Stimulated activated CD4-positive, alpha-beta T cell treated with anti-CD3 and anti-CD28 coated beads, Interleukin-12 subunit alpha, Interleukin-12 subunit beta, amount 100 ng/mL, for 48 hours (primary cell): ENCODE results near the gene CREBRF.
"Not testable (repeated sequence)": the region's sequence is repeated elsewhere in the genome, so short reads cannot be mapped to it uniquely, and the experiment has no call there.

ENCODE experiments used
- DNase-seq, 3 donors: peaks; one replicate each; pipeline ENCODE4 v3.0.0-alpha.2; 2020; ENCODE audit warnings: low read depth in 2 of 3, low spot score in 1 of 3

CREBRF gene

DNA sequence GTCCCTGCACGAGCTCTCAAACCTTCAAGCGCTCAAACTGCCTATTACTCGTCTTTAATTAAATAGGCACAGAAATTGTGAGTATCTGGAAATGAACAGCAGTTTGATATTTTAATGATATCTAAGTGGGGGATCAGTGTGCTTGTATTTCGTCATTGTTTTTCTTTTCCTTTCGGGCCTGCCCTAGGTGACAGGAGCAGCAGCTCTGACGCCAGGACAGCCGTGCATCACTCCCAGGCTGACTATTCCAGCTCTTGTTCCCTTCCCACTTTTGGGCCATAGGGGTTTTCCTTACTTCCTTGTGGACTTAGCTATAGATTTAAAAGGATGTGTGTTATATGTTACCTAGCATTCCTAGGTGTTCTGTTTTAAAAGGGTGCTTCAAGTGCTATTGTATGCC lies 97.7 kb downstream of the CREBRF start:
- DNase-seq = no peak

DNA sequence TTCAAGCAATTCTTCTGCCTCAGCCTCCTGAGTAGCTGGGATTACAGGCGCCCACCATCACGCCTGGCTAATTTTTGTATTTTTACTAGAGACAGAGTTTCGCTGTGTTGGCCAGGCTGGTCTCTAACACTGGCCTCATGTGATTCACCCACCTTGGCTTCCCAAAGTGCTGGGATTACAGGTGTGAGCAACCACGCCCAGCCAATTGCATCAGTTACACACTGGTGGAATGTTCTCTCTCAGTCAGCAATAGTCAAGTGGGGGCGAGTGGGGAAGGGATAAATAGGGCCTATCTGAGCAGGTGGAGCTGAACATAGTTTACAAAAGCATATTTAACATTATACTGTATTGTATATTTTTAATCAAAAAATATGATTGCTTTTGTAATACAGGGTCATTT lies 98.5 kb downstream of the CREBRF start:
- not testable (repeated sequence) for DNase-seq

DNA sequence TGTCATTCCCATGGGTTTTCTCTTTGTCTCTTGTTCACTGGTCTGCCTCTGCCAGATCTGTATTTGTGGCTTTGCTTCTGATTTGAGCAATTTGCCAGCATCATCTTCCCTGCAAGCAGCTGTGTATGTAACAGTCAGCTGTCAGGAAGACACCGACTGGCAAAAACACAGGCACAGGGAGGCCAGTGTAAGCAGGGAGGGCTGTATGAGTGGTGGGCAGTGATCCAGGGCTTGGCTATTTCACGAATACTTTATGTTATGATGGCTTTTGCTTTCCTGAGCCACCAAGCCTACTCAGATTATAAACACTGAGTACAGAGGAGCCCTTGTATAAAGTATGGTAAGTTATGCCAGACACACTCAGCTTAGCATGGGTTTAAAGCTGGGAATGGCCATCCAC lies 99.8 kb downstream of the CREBRF start:
- DNase-seq = no peak

DNA sequence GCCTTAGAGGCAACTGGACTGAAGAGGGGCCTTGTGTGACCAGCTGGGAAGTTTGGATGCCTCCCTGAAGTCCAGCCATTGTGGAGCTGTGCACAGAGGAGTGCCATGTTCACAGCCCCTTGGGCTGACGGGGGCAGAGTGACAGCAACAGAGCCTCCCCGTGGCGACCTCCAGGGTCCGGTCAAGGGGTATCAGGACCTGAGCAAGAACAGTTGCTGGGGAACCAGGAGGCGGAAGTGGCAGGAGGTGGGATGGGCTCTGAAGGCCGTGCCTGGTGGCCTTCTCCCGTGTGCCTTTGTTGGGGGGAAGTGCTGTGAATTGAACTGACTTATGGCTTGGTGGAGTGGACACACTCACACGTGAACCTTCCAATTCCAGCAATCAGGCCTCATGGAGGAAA lies 102.2 kb downstream of the CREBRF start:
- no peak for DNase-seq

DNA sequence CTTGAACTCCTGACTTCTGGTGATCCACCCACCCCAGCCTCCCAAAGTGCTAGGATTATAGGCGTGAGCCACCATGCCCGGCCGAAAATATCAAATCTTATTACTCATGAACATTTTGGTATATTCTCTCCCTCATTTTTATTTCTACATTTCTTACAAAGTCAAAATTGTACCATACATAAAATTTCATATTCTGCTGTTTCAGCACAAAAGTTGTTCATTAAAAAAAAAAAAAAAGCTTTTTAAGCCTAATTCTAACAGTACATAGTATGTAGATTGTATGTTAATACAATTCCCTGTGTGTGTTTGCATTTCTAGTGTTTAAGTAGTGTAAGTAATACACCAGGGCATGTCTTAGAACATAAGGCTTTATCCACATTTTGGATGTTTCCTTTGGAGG lies 103.1 kb downstream of the CREBRF start:
- no peak for DNase-seq

DNA sequence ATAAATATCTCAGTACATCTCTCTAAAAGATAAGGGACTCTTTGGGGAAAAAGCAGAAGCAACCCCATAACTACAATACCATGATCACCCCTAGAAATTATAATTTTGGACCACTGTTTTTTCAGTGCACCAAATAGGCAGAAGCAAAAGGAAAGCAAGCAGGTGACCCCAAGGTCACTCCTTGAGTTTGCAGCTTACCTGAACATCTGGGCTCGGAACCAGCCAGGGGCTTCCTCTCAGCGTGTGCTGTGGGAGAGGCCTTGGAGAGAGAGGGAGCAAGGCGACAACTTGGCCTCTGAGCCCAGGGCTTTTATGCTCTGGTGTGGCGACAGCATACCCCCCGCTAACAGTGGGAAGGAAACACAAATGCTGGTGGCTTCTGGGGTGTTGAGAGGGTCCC lies 105.0 kb downstream of the CREBRF start:
- DNase-seq = no peak

DNA sequence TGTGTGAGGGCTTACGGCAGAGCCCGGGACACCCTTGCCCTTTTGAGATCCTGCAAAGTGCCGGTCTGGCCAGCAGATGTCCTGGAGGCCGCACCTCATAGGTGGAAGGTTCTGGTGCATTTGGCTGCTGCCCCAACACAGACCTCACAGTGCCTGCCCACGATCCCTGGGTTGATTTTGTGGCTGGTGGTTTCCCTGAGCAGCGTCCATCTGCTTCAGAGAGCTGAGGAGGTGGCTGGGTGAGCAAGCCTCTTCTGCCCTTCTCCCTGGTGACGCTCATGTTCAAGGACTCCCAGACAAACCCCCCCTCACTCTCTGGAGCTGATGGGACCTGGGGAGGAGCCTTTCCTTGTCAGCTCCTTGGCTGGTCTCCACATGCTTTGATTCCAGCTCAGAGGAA lies 107.1 kb downstream of the CREBRF start:
- DNase-seq = no peak

DNA sequence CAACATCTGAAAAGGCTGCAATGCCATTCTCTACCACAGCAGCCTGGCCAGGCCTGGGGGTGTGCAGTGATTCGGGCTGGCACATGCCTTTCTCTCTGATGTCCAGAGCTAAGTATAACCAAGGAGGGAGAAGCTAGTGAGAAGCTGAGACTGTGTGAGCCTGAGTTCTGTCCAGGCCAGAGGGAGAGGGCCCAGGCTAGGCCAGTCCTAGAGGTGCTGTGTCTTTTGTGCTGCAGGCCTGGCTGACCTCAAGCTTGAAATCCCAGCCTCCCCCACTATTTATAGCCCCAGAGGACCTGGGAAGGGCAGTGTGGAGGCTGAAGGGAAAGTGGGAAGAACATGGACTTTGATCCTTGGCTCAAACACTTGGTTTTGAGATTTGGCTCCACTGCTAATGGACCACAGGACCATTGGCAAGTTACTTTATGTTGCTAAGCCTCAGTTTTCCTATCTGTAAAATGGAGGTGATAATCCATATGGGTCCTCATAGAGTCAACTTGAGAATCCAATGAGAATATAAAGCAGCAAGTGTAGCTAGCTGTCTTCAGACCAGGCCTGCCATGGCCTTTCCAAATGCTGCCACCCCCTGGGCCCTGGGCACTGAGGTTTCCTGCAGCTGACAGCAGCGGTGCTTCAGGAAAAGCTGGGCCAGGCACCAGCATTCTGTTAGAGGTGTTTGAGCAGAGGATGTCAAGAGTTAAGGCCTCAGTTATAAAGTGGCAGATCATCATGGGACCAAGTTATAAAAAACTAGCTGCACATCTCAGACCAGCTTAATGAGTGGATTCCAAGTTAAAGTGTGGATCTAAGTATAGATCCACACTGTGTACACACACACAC lies 109.2 kb downstream of the CREBRF start:
- no peak for DNase-seq

DNA sequence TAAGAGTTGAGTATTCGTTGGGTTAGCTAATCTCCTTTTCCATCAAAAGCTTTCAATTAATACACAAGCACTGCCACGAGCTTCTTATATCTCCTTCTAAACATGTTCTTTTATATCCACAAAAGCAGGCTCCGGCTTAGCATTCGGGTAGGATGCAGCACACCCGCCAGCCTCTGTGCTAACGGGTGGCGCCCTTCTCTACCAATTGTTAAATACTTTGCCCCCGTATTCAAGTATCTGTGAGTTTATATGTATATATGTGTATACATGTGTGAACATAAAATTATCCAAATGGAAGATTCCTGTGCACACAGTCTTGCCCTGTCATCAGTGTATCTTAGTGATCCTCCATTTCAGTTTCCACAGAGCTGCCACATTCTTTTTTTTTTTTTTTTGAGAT lies 116.0 kb downstream of the CREBRF start:
- no peak for DNase-seq

DNA sequence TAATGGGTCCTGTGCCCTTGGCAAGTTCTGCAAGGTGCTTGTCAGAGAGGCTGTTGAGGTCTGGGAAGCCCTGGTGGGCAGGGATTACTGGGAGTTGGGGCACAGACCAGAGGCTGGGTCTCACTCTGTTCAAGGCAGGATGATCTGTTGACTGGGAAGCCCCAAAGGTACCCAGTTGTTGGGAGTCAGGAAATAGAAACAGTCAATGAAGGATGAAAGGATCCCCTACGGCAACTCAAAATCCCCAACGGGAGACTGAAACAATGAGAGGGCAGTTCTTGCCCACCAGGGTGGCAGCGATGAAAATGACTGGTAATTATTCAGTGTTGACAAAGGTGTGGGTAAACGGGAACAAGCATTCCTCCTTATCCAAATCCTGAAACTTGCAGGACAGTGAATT lies 119.4 kb downstream of the CREBRF start:
- no peak for DNase-seq

DNA sequence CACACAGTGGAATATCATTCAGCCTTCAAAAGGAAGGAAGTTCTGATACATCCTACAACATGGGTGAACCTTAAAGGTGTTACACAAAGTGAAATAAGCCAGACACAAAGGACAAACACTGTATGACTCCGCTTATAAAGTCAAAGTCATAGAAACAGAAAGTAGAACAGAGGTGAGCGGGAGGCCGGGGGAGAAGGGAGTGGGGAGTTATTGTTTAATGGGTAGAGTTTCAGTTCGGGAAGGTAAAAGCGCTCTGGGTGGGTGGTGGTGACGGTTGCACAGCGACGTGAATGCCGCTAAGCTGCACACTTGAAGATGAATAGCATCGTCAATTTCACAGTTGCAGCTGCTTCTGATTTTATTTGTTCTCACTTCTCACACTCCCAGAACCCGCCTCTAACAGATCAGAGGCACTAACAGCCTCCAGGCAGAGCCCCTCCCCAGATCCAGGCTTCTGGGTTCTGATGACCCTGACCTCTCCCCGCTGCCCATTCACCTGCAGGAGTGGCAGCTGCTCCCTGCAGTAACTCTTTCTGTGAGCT lies 122.3 kb downstream of the CREBRF start:
- DNase-seq = peak in 1 of 3 donors; percentile 9

DNA sequence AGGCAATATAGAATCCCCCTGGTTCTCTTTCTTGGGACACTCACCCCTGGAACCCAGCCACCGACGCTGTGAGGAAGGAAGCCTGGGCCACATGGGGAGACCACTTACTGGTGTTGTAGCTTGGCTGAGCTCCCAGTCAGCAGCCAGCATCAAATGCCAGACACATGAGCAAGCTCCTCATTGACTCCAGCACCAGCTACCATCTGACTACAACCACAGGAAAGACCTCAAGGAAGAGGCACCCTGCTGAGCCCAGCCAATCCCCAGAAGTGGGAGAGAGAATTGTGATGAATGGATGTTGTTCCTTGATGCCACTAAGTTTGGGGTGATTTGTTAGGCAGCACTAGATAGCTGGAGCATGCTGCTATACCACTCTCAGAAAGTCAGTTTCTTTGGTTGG lies 124.2 kb downstream of the CREBRF start:
- no peak for DNase-seq

DNA sequence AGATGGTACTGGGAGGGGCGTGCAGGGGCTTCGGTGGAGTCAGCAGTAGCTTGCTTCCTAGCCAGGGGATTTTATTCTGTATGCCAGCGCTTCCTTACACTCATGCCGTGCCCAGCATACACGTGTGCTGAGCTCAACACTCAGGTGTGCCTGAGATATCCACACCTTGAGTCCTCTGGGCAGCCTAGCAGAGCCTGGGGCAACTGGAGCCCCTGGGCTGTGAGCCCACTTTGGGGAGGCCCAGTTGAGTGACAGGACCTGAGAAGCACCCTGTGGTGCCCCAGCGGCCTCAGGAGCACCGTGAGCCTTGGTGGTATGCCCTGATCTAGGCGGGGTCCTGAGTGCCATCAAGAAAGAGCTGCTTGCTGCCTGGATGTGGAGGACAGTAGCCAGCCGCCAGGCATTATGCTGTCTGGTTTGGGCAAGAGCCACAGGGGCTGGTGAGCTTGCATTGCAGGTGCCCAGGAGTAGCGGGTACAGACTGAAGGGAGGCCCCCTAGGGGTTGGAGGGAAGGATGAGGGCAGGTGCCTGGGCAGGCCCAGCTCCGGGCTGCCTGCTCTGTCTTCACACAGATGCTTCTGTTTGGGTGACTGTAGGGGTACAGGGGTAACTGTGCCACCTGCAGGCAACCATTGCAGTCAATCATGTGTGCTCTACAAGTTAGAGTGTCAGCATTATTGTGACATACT lies 131.0 kb downstream of the CREBRF start:
- DNase-seq = no peak

DNA sequence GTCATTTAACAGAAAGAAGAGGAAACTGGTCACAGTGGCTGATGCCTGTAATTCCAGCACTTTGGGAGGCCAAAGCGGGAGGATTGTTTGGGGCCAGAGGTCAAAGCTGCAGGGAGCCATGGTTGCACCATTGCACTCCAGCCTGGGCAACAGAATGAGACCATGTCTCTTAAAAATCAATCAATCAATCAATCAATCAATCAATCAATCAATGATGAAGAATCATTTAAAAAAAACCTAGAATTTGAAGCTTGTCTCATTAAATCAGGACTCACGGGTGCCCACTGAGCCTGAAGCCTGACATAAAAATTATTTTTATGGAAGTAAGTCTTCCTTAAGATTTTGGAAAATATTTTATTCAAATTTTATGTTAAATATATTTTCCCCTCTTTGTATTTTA lies 132.1 kb downstream of the CREBRF start:
- DNase-seq = no peak
